Endothelial cell (in vitro differentiated cells): ENCODE data around the gene FAM111B. TPM values are rescaled to one million over a fixed set of nuclear protein-coding genes. Genes with fewer than 3 reads are reported as not detected.
"Not testable (repeated sequence)": the region's sequence is repeated elsewhere in the genome, so short reads cannot be mapped to it uniquely, and the experiment has no call there.

Experiments
- DNase-seq: peaks from one replicate; pipeline ENCODE4 v3.0.0; 2021; ENCODE audit warnings: low spot score
- H3K27ac Mint-ChIP-seq: one replicate; pipeline ENCODE4 v1.8.0; 2021; ENCODE audit warnings: mixed read lengths, inconsistent platforms; ENCODE audit not compliant: unreplicated experiment
- H3K27me3 Mint-ChIP-seq: one replicate; pipeline ENCODE4 v1.8.0; 2021; ENCODE audit warnings: mild to moderate bottlenecking, moderate library complexity, mixed read lengths, inconsistent platforms; ENCODE audit not compliant: unreplicated experiment
- H3K36me3 Mint-ChIP-seq: one replicate; pipeline ENCODE4 v1.8.0; 2021; ENCODE audit warnings: mild to moderate bottlenecking, low read depth, mixed read lengths, inconsistent platforms; ENCODE audit not compliant: unreplicated experiment
- H3K4me1 Mint-ChIP-seq: one replicate; pipeline ENCODE4 v1.8.0; 2021; ENCODE audit warnings: mild to moderate bottlenecking, mixed read lengths, inconsistent platforms; ENCODE audit not compliant: unreplicated experiment
- H3K4me3 Mint-ChIP-seq: one replicate; pipeline ENCODE4 v1.8.0; 2021; ENCODE audit warnings: mild to moderate bottlenecking, mixed read lengths, inconsistent platforms; ENCODE audit not compliant: unreplicated experiment
- H3K9me3 Mint-ChIP-seq: one replicate; pipeline ENCODE4 v1.8.0; 2021; ENCODE audit warnings: mixed read lengths, inconsistent platforms; ENCODE audit not compliant: unreplicated experiment
- CTCF ChIP-seq: fragments of 200-600 bp; sonication (generic); IDR thresholded peaks from one replicate; pipeline ENCODE4 v1.5.0; 2021; ENCODE audit warnings: antibody characterized with exemption; ENCODE audit not compliant: unreplicated experiment
- total RNA-seq: library from RNA; stranded (reverse); fragmentation: NEBNext Ultra II Directional; extraction: Animal tissue kit (Norgen Biotek cat#: 25700); gene quantifications from one replicate; pipeline ENCODE4 v1.2.1, GENCODE V29; 2021; ENCODE audit not compliant: unreplicated experiment

Gene FAM111B
- total RNA-seq, 1 donor from 2014 or later, result 3.4 TPM

- no peaks in the 10 kb centered on the region for H3K4me1 Mint-ChIP-seq
- no peak overlapping the region for H3K27ac Mint-ChIP-seq
- no peak for TF ChIP-seq CTCF
- H3K4me3 Mint-ChIP-seq, result no peak overlapping the region
- H3K9me3 Mint-ChIP-seq, result no peaks in the 10 kb centered on the region
- H3K27me3 Mint-ChIP-seq, result peaks cover 3% of the 10 kb centered on the region
- no peak for DNase-seq
- H3K36me3 Mint-ChIP-seq, result no peaks in the 10 kb centered on the region
Observed at GRCh38 chr11:59088162-59088561, 18.9 kb upstream of the FAM111B start.

GRCh38 chr11:59093576-59093975 lies 13.5 kb upstream of the FAM111B start:
- H3K4me1 Mint-ChIP-seq, result not testable (repeated sequence)

GRCh38 chr11:59095225-59095624 lies 11.8 kb upstream of the FAM111B start:
- not testable (repeated sequence) for H3K27me3 Mint-ChIP-seq, H3K27ac Mint-ChIP-seq, H3K36me3 Mint-ChIP-seq, DNase-seq, H3K4me3 Mint-ChIP-seq, H3K4me1 Mint-ChIP-seq, H3K9me3 Mint-ChIP-seq

More at GRCh38 chr11:59093576-59093975, 13.5 kb upstream of the FAM111B start:
- not testable (repeated sequence) for DNase-seq, H3K27ac Mint-ChIP-seq, H3K4me3 Mint-ChIP-seq, H3K27me3 Mint-ChIP-seq, H3K9me3 Mint-ChIP-seq, H3K36me3 Mint-ChIP-seq

GRCh38 chr11:59095972-59096575 lies 11.0 kb upstream of the FAM111B start:
- H3K27ac Mint-ChIP-seq, H3K9me3 Mint-ChIP-seq, H3K4me3 Mint-ChIP-seq, H3K4me1 Mint-ChIP-seq, H3K36me3 Mint-ChIP-seq, H3K27me3 Mint-ChIP-seq, DNase-seq: not testable (repeated sequence)

GRCh38 chr11:59097113-59097708 lies 9.8 kb upstream of the FAM111B start:
- DNase-seq, result peak; percentile 65
- no peak overlapping the region for H3K4me3 Mint-ChIP-seq
- H3K4me1 Mint-ChIP-seq, result no peaks in the 10 kb centered on the region

GRCh38 chr11:59097938-59098337 lies 9.1 kb upstream of the FAM111B start:
- H3K36me3 Mint-ChIP-seq, H3K4me1 Mint-ChIP-seq, H3K27me3 Mint-ChIP-seq, DNase-seq, H3K27ac Mint-ChIP-seq, H3K4me3 Mint-ChIP-seq, H3K9me3 Mint-ChIP-seq: not testable (repeated sequence)

More at GRCh38 chr11:59097113-59097708, 9.8 kb upstream of the FAM111B start:
- H3K36me3 Mint-ChIP-seq, result no peaks in the 10 kb centered on the region
- no peaks in the 10 kb centered on the region for H3K9me3 Mint-ChIP-seq
- peak; percentile 44 for TF ChIP-seq CTCF
- no peak overlapping the region for H3K27ac Mint-ChIP-seq
- peaks cover 2% of the 10 kb centered on the region for H3K27me3 Mint-ChIP-seq

- no peaks in the 10 kb centered on the region for H3K36me3 Mint-ChIP-seq
- no peak for TF ChIP-seq CTCF
Observed at GRCh38 chr11:59102259-59102765, 4.7 kb upstream of the FAM111B start.

GRCh38 chr11:59107721-59108120 lies 684 bp downstream of the FAM111B start:
- DNase-seq, H3K27me3 Mint-ChIP-seq, H3K36me3 Mint-ChIP-seq, H3K4me3 Mint-ChIP-seq, H3K27ac Mint-ChIP-seq, H3K9me3 Mint-ChIP-seq, H3K4me1 Mint-ChIP-seq: not testable (repeated sequence)

More at GRCh38 chr11:59102259-59102765, 4.7 kb upstream of the FAM111B start:
- peaks cover 7% of the 10 kb centered on the region for H3K27me3 Mint-ChIP-seq
- DNase-seq, result peak; percentile 67
- H3K9me3 Mint-ChIP-seq, result no peaks in the 10 kb centered on the region
- H3K4me3 Mint-ChIP-seq, result peak overlapping the region; percentile 82
- H3K4me1 Mint-ChIP-seq, result peaks cover 4% of the 10 kb centered on the region
- no peak overlapping the region for H3K27ac Mint-ChIP-seq
